ENCODE measurements around the gene TNFSF15. TPM values are rescaled to one million over a fixed set of nuclear protein-coding genes. Genes with fewer than 3 reads are reported as not detected.

TNFSF15 gene
- total RNA-seq, 1 donor from 2014 or later = 2.0 TPM

GRCh38 chr9:114824110-114824509, 18.3 kb upstream of the TNFSF15 start:
- DNase-seq = no peak

GRCh38 chr9:114823441-114823840, 17.6 kb upstream of the TNFSF15 start:
- DNase-seq = no peak

- no peak for DNase-seq
These were observed 16.9 kb upstream of the TNFSF15 start for GRCh38 chr9:114822708-114823107.

GRCh38 chr9:114820776-114821501, 15.1 kb upstream of the TNFSF15 start:
- no peak for DNase-seq

GRCh38 chr9:114818178-114818577, 12.3 kb upstream of the TNFSF15 start:
- no peak for DNase-seq

- DNase-seq = no peak
These were observed 8.0 kb upstream of the TNFSF15 start for GRCh38 chr9:114813717-114814418.

- no peak for DNase-seq
These were observed 6.3 kb upstream of the TNFSF15 start for GRCh38 chr9:114811966-114812636.

GRCh38 chr9:114811301-114811700, 5.5 kb upstream of the TNFSF15 start:
- no peak for DNase-seq

GRCh38 chr9:114810614-114811013, 4.8 kb upstream of the TNFSF15 start:
- DNase-seq = no peak

- DNase-seq = no peak
These were observed 674 bp upstream of the TNFSF15 start for GRCh38 chr9:114806526-114806900.

GRCh38 chr9:114804505-114804904, 1.3 kb downstream of the TNFSF15 start:
- peak; percentile 77 for DNase-seq

GRCh38 chr9:114803479-114804265, 2.2 kb downstream of the TNFSF15 start:
- DNase-seq = peak; percentile 8

GRCh38 chr9:114799925-114800324, 5.9 kb downstream of the TNFSF15 start:
- no peak for DNase-seq

GRCh38 chr9:114799441-114799840, 6.4 kb downstream of the TNFSF15 start:
- DNase-seq = peak; percentile 13

GRCh38 chr9:114798780-114799427, 6.9 kb downstream of the TNFSF15 start:
- DNase-seq = no peak

- no peak for DNase-seq
These were observed 7.7 kb downstream of the TNFSF15 start for GRCh38 chr9:114798101-114798500.

- no peak for DNase-seq
These were observed 13.4 kb downstream of the TNFSF15 start for GRCh38 chr9:114792396-114792795.

GRCh38 chr9:114791736-114792135, 14.1 kb downstream of the TNFSF15 start:
- no peak for DNase-seq

- DNase-seq = no peak
These were observed 14.5 kb downstream of the TNFSF15 start for GRCh38 chr9:114791312-114791711.

GRCh38 chr9:114790521-114790920, 15.3 kb downstream of the TNFSF15 start:
- DNase-seq = no peak

- DNase-seq = no peak
These were observed 16.8 kb downstream of the TNFSF15 start for GRCh38 chr9:114789006-114789405.

GRCh38 chr9:114787781-114788498, 17.9 kb downstream of the TNFSF15 start:
- no peak for DNase-seq

Measured in dermis blood vessel endothelial cell (primary cell).